ENCODE data around the gene MRI1.

Gene MRI1

DNA sequence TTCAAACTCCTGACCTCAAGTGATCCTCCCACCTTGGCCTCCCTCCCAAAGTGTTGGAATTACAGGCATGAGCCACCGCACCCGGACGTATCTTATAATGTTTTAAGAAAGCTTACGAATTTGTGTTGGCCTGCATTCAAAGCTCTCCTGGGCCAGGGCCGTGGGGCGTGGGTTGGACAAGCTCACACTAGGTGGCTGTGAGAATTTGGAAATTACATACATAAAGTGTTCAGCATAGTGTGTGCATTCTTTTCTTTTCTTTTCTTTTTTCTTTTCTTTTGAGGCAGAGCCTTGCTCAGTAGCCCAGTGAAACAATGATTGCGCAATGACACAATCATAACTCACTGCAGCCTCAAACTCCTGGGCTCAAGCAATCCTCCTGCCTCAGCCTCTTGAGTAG, 33.5 kb downstream of the MRI1 start (continued):
- TF ChIP-seq SP3 (tag by site-specific recombination; IDR thresholded peaks at IDR 0.05) (no peak), ZNF18 (tag by site-specific recombination; IDR thresholded peaks at IDR 0.05) (no peak), ZEB2 (tag by site-specific recombination; IDR thresholded peaks at IDR 0.05) (peak; percentile 34; the same call in 1 of the 2 replicates), ZNF433 (tag by site-specific recombination; IDR thresholded peaks at IDR 0.05; ENCODE audit: low read depth) (no peak), GLIS1 (tag by site-specific recombination; IDR thresholded peaks at IDR 0.05) (no peak), ZNF10 (tag by site-specific recombination; IDR thresholded peaks at IDR 0.05) (no peak), PBX3 (CRISPR knock-in tag; IDR thresholded peaks at IDR 0.05) (no peak), PRDM1 (tag by site-specific recombination; IDR thresholded peaks at IDR 0.05) (peak; percentile 79), ZSCAN30 (tag by site-specific recombination; IDR thresholded peaks at IDR 0.05) (no peak)
- TF ChIP-seq, protein P1, sequence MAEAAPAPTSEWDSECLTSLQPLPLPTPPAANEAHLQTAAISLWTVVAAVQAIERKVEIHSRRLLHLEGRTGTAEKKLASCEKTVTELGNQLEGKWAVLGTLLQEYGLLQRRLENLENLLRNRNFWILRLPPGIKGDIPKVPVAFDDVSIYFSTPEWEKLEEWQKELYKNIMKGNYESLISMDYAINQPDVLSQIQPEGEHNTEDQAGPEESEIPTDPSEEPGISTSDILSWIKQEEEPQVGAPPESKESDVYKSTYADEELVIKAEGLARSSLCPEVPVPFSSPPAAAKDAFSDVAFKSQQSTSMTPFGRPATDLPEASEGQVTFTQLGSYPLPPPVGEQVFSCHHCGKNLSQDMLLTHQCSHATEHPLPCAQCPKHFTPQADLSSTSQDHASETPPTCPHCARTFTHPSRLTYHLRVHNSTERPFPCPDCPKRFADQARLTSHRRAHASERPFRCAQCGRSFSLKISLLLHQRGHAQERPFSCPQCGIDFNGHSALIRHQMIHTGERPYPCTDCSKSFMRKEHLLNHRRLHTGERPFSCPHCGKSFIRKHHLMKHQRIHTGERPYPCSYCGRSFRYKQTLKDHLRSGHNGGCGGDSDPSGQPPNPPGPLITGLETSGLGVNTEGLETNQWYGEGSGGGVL (tag by site-specific recombination; IDR thresholded peaks at IDR 0.05), result no peak

- Histone ChIP-seq H3K36me3 (ENCODE audit: control insufficient read depth in 2 of 2, insufficient read depth in 1 of 2, low read length in 2 of 2) (peaks cover 0 to 2% of the 10 kb centered on the region in 2 experiments; a peak in 1 of 3 replicates), H3K4me3 (ENCODE audit: low read depth, low read length) (no peak overlapping the region), H3K27ac (ENCODE audit: extremely low read depth, low read depth, low read length) (no peak overlapping the region), H3K9me3 (ENCODE audit: control insufficient read depth, insufficient read depth, low read depth, low read length) (no peaks in the 10 kb centered on the region), H3K4me1 (ENCODE audit: control insufficient read depth, insufficient read depth, low read length) (peaks cover 4% of the 10 kb centered on the region)
- TF ChIP-seq HIC1 (tag by site-specific recombination; IDR thresholded peaks at IDR 0.05), result 0 out of 2 replicates have a peak, but pooled peaks have one; percentile 36
- TF ChIP-seq, protein P2, sequence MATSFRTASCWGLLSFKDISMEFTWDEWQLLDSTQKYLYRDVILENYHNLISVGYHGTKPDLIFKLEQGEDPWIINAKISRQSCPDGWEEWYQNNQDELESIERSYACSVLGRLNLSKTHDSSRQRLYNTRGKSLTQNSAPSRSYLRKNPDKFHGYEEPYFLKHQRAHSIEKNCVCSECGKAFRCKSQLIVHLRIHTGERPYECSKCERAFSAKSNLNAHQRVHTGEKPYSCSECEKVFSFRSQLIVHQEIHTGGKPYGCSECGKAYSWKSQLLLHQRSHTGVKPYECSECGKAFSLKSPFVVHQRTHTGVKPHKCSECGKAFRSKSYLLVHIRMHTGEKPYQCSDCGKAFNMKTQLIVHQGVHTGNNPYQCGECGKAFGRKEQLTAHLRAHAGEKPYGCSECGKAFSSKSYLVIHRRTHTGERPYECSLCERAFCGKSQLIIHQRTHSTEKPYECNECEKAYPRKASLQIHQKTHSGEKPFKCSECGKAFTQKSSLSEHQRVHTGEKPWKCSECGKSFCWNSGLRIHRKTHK (tag by site-specific recombination; IDR thresholded peaks at IDR 0.05), result no peak
- ChIA-PET POLR2A (interaction anchor here (0.7 kb wide), 1 partner anchor 25 kb away, joined by 3 read pairs; no protein-coding TSS in a partner anchor), CTCF (no interaction called here)
Measured at GRCh38 chr19:13799669-13800068, 35.3 kb downstream of the MRI1 start.

- Histone ChIP-seq H3K36me3 (ENCODE audit: control insufficient read depth in 2 of 2, insufficient read depth in 1 of 2, low read length in 2 of 2) (peaks cover 0 to 20% of the 10 kb centered on the region in 2 experiments; a peak in 2 of 3 replicates), H3K27ac (ENCODE audit: extremely low read depth, low read depth, low read length) (no peak overlapping the region), H3K4me3 (ENCODE audit: low read depth, low read length) (no peak overlapping the region), H3K4me1 (ENCODE audit: control insufficient read depth, insufficient read depth, low read length) (no peaks in the 10 kb centered on the region), H3K9me3 (ENCODE audit: control insufficient read depth, insufficient read depth, low read depth, low read length) (no peaks in the 10 kb centered on the region)
- ChIA-PET POLR2A (interaction anchor here (0.5 kb wide), 1 partner anchor 34 kb away, joined by 3 read pairs; no protein-coding TSS in a partner anchor), CTCF (no interaction called here)
- TF ChIP-seq EGR2 (tag by site-specific recombination; IDR thresholded peaks at IDR 0.05; ENCODE audit: low read depth), result no peak
- no peak for TF ChIP-seq ZNF132 (tag by site-specific recombination; IDR thresholded peaks at IDR 0.05; ENCODE audit: borderline replicate concordance)
- TF ChIP-seq ZFP41 (tag by site-specific recombination; IDR thresholded peaks at IDR 0.05; ENCODE audit: borderline replicate concordance), result no peak
- no peak for TF ChIP-seq ZNF670 (tag by site-specific recombination; IDR thresholded peaks at IDR 0.05; ENCODE audit: low read depth)
- TF ChIP-seq ZNF366 (tag by site-specific recombination; conservative IDR thresholded peaks at IDR 0.05), result no peak
- TF ChIP-seq, protein P3, sequence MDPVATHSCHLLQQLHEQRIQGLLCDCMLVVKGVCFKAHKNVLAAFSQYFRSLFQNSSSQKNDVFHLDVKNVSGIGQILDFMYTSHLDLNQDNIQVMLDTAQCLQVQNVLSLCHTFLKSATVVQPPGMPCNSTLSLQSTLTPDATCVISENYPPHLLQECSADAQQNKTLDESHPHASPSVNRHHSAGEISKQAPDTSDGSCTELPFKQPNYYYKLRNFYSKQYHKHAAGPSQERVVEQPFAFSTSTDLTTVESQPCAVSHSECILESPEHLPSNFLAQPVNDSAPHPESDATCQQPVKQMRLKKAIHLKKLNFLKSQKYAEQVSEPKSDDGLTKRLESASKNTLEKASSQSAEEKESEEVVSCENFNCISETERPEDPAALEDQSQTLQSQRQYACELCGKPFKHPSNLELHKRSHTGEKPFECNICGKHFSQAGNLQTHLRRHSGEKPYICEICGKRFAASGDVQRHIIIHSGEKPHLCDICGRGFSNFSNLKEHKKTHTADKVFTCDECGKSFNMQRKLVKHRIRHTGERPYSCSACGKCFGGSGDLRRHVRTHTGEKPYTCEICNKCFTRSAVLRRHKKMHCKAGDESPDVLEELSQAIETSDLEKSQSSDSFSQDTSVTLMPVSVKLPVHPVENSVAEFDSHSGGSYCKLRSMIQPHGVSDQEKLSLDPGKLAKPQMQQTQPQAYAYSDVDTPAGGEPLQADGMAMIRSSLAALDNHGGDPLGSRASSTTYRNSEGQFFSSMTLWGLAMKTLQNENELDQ (tag by site-specific recombination; IDR thresholded peaks at IDR 0.05; ENCODE audit: low read depth), result no peak
- TF ChIP-seq REPIN1 (tag by site-specific recombination; IDR thresholded peaks at IDR 0.05; ENCODE audit: low read depth), result no peak
- TF ChIP-seq ZNF416 (tag by site-specific recombination; IDR thresholded peaks at IDR 0.05), result no peak
- TF ChIP-seq MZF1 (tag by site-specific recombination; IDR thresholded peaks at IDR 0.05; ENCODE audit: borderline replicate concordance), result no peak
- no peak for TF ChIP-seq ZNF214 (tag by site-specific recombination; IDR thresholded peaks at IDR 0.05; ENCODE audit: borderline replicate concordance)
- no peak for TF ChIP-seq ZFHX2 (tag by site-specific recombination; conservative IDR thresholded peaks at IDR 0.05)
Measured at GRCh38 chr19:13803038-13803437, 38.7 kb downstream of the MRI1 start.
